ENCODE measurements around the gene OSBPL2.

The OSBPL2 gene

DNA sequence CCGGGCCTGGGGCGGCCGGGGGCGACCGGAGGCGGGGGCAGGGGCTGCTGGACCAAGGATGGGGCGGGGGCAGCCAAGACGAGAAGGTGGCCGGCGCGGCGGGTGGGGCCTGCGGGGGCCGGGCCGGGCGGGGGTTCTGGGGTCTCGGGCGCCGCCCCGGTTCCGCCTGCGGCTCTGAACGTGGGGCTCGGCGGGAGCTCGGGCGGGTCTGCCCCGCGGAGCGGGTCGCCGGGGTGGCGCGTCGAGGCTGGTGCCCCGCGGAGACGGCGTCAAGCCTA, 64.7 kb downstream of the OSBPL2 start:
- TF ChIP-seq, protein P1, sequence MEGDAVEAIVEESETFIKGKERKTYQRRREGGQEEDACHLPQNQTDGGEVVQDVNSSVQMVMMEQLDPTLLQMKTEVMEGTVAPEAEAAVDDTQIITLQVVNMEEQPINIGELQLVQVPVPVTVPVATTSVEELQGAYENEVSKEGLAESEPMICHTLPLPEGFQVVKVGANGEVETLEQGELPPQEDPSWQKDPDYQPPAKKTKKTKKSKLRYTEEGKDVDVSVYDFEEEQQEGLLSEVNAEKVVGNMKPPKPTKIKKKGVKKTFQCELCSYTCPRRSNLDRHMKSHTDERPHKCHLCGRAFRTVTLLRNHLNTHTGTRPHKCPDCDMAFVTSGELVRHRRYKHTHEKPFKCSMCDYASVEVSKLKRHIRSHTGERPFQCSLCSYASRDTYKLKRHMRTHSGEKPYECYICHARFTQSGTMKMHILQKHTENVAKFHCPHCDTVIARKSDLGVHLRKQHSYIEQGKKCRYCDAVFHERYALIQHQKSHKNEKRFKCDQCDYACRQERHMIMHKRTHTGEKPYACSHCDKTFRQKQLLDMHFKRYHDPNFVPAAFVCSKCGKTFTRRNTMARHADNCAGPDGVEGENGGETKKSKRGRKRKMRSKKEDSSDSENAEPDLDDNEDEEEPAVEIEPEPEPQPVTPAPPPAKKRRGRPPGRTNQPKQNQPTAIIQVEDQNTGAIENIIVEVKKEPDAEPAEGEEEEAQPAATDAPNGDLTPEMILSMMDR (IDR thresholded peaks at IDR 0.05; ENCODE audit: insufficient read depth, low read length, poor library complexity, severe bottlenecking) = no peak
- DNase-seq (ENCODE audit: extremely low read depth, insufficient read length) = no peak
- Histone ChIP-seq H3K27me3 (replicated peaks; ENCODE audit: control insufficient read depth, insufficient read depth, low read length) (no peaks in the 10 kb centered on the region), H3K36me3 (ENCODE audit: control insufficient read depth, insufficient read depth, low read length) (peaks cover 30% of the 10 kb centered on the region), H3K4me3 (replicated peaks; ENCODE audit: low read depth, low read length) (peak overlapping the region; percentile 84)

DNA sequence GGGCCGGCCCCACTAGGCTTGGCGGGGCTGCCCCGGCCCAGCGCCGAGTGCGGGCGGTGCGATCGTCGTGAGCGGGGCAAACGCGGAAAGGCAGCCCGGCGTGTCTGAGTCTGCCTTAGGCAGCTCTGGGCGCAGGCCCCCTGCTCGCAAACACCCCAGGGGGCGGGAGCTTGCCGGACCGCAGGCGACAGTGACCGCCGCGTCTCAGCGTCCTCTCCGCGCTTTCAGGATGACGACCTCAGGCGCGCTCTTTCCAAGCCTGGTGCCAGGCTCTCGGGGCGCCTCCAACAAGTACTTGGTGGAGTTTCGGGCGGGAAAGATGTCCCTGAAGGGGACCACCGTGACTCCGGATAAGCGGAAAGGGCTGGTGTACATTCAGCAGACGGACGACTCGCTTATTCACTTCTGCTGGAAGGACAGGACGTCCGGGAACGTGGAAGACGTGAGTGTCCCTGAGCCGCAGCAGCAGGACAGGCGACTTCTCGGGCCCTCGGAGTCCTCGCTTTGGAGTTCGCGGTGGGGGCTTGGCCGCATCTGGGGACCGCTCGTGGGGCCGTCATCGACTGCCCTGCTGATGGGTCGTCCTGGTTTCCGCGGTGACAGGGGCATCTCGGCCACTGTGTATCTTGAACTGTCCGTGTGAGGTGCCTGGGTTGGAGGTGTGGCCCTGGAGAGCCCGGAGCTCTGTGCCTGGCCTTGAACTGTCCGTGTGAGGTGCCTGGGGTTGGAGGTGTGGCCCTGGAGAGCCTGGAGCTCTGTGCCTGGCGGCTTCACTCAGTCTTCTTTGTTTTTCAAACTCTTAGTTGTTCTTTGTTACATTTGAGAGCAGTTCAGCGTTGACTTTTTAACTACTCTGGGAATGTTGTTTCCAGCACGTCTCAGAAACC, 65.3 kb downstream of the OSBPL2 start:
- peak overlapping the region; percentile 84 for H3K4me3 ChIP-seq (replicated peaks; ENCODE audit: low read depth, low read length)
- TF ChIP-seq, protein P1 (IDR thresholded peaks at IDR 0.05; ENCODE audit: insufficient read depth, low read length, poor library complexity, severe bottlenecking) = no peak
- no peaks in the 10 kb centered on the region for H3K27me3 ChIP-seq (replicated peaks; ENCODE audit: control insufficient read depth, insufficient read depth, low read length)
- peaks cover 35% of the 10 kb centered on the region for H3K36me3 ChIP-seq (ENCODE audit: control insufficient read depth, insufficient read depth, low read length)
- peak; percentile 41 for DNase-seq (ENCODE audit: extremely low read depth, insufficient read length)

DNA sequence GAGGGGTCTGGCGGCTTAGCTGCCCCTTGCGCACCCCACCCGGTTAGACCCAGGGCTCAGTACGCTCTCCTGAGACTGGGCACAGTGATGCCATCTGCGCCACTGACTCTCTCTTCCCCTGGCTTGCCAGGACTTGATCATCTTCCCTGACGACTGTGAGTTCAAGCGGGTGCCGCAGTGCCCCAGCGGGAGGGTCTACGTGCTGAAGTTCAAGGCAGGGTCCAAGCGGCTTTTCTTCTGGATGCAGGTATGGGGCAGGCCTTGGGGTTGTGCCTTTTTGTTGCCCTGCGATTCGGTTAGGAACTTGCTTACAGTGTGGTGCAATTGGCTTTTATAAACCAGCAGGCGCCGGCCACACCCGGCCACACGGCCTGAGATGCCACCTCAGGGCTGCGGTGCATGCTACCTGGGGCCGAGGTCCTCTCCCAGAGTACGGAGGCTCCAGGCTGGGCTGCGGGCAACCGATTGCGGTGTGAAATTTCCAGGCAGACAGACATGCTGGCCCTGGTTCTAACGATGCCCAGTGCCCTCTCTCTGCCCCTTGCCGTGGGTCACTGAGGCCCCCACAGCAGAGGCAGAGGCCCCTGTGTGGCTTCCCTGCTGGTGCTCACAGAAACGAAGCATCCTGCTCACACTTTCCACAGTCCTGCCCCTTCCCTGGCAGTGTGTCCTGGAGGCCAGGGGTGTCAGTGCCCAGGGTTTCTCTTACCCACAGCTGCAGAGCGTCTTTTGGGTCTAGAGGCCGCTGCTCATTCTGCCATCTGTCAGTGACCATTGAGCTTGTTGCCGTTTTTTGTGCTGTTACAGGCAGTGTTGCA, 66.2 kb downstream of the OSBPL2 start:
- H3K36me3 ChIP-seq (ENCODE audit: control insufficient read depth, insufficient read depth, low read length) = peaks cover 35% of the 10 kb centered on the region
- DNase-seq (ENCODE audit: extremely low read depth, insufficient read length) = no peak
- peak overlapping the region; percentile 84 for H3K4me3 ChIP-seq (replicated peaks; ENCODE audit: low read depth, low read length)
- TF ChIP-seq, protein P1 (IDR thresholded peaks at IDR 0.05; ENCODE audit: insufficient read depth, low read length, poor library complexity, severe bottlenecking) = no peak
- H3K27me3 ChIP-seq (replicated peaks; ENCODE audit: control insufficient read depth, insufficient read depth, low read length) = no peaks in the 10 kb centered on the region

DNA sequence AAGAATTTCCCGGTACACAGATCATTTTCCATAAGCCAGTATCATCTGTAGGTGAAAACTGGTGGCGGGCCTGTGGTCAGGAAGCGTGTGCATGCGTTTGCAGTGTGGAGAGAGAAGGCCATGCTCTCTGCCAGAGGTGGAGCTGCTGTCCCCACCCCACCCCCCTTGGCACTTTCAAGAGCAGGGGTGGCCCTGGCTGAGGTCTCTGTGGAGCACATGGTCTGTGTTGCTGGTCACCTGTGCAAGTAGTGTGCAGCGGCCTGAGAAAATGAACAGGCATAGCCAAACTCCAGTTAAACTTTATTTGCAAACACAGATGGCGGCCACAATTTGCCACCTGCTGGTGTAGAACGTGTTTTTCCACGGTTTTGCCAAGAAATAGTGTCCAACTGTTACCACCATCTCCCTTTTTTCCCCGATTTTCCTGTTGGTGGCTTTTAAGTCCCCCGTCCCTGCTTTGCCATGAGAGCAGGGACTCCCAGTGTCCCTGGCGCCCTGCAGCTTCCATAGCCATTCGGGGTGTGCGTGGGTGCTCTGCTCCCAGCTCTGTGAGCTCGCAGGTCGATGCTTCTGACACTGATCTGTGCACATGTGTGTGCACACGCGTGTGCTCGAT, 66.9 kb downstream of the OSBPL2 start:
- no peak for DNase-seq (ENCODE audit: extremely low read depth, insufficient read length)
- Histone ChIP-seq H3K27me3 (replicated peaks; ENCODE audit: control insufficient read depth, insufficient read depth, low read length) (no peaks in the 10 kb centered on the region), H3K4me3 (replicated peaks; ENCODE audit: low read depth, low read length) (no peak overlapping the region), H3K36me3 (ENCODE audit: control insufficient read depth, insufficient read depth, low read length) (peaks cover 35% of the 10 kb centered on the region)
- TF ChIP-seq, protein P1 (IDR thresholded peaks at IDR 0.05; ENCODE audit: insufficient read depth, low read length, poor library complexity, severe bottlenecking) = no peak

DNA sequence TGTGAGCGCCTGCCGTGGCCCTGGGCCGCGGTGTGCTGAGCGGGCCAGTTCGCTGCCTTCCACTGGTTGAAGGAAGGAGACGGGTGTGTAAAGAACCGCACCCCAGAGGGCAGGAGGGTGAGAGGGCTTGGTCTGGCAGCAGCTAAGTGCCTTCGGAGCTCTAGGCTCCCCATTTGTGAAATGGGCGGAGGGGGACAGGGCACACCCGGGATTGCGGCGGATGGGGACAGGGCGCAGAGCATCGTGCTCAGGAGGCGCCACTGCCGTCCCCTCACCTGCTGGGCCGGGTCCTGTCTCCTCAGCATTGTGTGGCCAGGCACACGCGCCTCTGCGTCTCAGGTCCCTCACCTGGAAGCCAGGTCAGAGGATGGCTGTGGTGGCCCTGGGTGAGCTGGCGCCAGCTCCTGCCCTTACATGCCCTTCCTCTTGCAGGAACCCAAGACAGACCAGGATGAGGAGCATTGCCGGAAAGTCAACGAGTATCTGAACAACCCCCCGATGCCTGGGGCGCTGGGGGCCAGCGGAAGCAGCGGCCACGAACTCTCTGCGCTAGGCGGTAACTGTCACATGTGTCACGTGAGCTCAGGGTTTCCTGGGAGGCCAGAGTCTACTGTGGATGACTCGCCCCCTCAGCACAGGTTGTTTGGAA, 67.6 kb downstream of the OSBPL2 start:
- Histone ChIP-seq H3K36me3 (ENCODE audit: control insufficient read depth, insufficient read depth, low read length) (peaks cover 35% of the 10 kb centered on the region), H3K4me3 (replicated peaks; ENCODE audit: low read depth, low read length) (no peak overlapping the region)
- no peak for DNase-seq (ENCODE audit: extremely low read depth, insufficient read length)

More for the DNA sequence above, 67.6 kb downstream of the OSBPL2 start:
- no peaks in the 10 kb centered on the region for H3K27me3 ChIP-seq (replicated peaks; ENCODE audit: control insufficient read depth, insufficient read depth, low read length)
- TF ChIP-seq, protein P1 (IDR thresholded peaks at IDR 0.05; ENCODE audit: insufficient read depth, low read length, poor library complexity, severe bottlenecking) = no peak

All from GM06990 (cell line).